OCI-LY7 (cell line): Measurements from ENCODE around the gene KRT80.

Source experiments
- CTCF ChIP-seq: fragments of 200-600 bp; sonication (generic); conservative IDR thresholded peaks from 2 replicates; pipeline ENCODE4 v1.5.1; 2014; ENCODE audit warnings: mild to moderate bottlenecking, antibody characterized with exemption, low read length, moderate library complexity, mixed read lengths
- EZH2phosphoT487 ChIP-seq: fragments of 200-600 bp; sonication (generic); IDR thresholded peaks from 2 replicates; pipeline ENCODE4 v1.6.1; 2018; ENCODE audit warnings: low read depth, borderline replicate concordance, mild to moderate bottlenecking, mixed run types, antibody characterized with exemption, low read length, moderate library complexity, mixed read lengths

GRCh38 chr12:52205612-52206303 is 13.9 kb upstream of the KRT80 start:
- TF ChIP-seq CTCF (no peak), EZH2phosphoT487 (no peak)
